CMK (cell line): Measurements from ENCODE around the gene CDH13.

Experiments
- DNase-seq: peaks from one replicate; pipeline ENCODE4 v3.0.0-alpha.2; 2010; ENCODE audit warnings: low read depth

Gene CDH13

GRCh38 chr16:83187405-83187804 lies 560.6 kb downstream of the CDH13 start:
- no peak for DNase-seq

DNA sequence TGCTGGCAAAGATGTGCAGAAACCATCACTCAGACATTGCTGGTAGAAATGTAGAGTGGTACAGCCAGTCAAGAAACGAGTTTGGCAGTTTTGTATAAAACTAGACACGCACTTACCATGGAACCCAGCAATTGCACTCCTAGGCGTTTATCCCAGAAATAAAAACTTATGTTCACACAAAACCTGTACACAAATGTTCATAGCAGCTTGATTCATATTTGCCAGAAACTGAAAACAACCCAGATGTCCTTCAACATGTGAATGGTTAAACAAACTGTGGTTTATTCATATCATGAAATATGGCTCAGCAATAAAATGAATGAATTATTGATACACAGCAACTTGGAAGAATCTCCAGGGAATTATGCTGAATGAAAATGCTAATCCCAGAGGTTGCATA lies 570.0 kb downstream of the CDH13 start:
- DNase-seq = no peak

DNA sequence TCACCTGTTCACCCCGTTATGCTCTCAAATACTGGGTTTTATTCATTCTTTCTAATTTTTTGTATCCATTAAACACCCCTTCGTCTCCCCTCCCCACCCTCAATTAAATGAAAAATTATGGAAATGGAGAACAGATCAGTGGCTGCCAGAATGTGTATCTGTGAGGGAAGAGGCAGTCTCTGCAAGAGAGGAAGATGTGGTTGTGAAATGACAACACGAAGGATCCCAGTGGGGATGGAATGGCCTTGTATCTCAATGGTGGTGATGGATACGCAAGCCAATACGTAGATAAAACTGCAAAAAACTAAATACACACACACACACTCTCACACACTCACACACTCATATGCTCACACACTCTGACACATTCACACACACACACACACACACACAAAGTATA lies 570.7 kb downstream of the CDH13 start:
- DNase-seq = no peak

DNA sequence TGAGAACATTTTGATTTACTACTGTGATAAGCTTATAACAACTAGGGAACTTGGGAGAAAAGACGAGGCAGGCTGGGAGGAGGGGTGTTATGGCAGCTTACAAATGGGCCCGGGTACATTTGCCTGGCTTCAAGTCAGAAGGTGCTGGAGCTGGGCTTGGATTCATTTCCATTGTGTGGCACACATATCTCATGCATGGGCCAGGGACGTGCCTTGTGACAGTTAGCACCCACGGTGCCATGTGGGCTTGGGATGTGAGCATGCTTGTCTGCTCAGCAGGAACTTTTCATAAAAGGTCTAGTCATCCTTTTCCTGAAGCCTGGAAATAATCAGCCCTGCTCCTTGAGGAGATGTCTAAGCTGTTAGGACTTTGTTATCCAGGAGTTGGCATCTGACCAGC lies 572.2 kb downstream of the CDH13 start:
- DNase-seq = no peak

DNA sequence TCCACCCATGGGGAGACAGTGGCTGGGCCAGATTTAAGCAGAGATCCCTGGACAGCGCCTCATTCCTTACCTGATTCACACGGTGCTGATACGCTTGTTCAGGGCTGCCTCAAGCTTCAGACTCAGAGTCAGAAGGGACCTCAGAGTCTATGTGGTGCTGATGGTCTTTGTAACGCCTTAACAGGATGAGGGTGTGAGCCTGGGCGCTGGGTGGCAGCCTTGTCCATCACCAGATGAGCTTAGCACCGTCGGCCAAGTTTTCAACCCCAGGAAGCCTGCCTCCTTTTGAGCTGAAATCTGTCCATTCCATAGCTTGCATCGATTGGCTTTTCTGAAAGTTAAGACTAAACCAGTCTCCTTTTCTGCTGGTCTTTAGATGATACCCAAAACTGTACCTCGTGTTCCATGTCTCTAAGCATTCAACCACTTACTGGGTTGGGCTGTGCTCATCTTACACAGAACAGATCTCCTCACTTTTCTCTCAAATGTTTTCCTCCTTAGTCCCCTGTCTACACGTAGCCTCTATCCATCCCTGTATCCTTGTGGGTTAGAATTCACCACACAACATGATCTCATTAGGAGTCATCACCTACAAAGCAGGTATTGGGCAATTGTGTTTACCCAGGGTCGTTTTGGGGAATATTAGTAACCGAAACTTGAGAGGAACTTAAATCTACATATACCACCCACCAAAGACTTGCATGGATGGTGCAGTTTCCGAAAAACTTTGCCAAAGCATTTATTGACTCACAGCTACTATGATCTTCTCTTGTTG lies 573.4 kb downstream of the CDH13 start:
- DNase-seq = no peak

GRCh38 chr16:83201748-83202147 lies 575.0 kb downstream of the CDH13 start:
- no peak for DNase-seq

DNA sequence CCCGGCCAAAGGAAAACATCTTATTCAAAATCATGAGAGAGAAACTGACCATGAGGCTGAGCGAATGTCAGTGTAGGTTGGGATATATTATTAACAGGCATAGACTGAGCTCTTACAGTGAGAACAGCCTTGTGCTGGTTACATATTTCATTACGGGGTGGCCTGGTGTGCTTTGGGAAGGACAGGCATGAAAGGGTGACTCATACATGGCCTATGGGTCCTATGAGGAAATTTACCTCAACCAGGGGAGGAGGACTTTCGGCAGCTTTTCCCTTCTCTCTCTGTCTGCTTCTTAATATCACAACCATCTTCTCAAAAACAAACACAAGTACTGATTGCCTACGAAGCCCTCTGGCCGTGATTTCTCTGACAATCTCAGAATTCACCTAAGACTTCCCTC lies 579.1 kb downstream of the CDH13 start:
- DNase-seq = no peak

DNA sequence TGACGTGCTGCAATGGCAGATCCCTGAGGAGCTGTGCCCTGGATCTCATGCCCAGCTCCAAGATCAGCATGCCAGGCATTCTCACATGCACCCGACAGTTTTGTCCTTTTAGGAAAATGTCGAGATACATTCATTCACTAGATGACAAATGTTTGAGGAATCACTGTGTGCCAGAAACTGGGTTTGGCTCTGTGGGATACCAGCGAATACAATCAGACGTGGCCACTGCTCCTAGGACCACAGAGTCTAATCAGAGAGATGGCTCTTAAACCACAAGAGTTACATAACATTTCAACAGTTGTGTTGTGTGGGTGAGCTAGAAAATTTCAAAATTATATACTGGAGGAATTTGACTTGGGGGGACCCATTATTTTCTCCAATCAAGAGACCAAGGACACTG lies 579.7 kb downstream of the CDH13 start:
- no peak for DNase-seq

DNA sequence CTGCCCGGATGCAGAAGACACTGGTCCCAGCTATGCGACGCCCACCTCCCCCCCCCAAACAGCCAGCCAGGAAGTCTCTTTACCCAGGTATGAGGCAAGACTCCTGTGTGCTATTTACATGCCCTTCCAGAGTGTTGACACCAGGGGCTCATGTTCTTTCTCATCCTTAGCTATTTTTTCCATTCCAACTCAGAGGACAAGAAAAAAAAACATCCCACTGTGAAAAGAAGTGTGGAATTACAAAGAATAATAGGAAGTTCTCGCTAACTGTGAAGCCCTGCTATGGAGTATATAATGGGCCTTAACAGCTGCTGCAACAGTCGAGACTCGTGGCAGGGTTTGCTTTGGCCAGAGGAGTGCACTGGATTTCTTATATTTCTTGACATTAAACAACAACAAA lies 584.9 kb downstream of the CDH13 start:
- no peak for DNase-seq

DNA sequence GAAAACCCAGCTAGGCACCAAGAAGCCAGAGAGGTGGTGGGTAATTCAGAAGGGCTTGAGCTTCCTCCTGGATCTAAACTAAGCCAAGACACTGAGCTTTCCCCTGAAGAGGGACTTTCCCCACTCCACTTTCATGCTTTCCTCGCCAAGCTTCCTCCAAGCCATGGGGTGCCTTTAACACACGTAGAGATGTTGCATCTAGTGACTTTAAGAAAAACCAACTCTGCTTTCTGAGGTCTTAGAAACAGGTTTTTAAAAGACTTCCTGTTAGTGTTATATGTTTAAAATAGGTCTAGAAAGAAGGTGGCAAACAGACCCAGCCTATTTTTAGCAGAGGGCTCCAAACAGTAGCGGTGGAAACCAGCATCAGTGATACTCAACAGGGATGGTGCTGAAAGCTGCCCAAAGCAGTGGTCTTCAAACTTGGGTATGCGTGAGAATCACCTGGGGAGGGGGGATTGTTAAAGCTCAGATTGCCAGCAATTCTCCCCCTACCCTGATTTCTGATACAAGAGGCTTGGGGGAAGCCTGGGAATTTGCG lies 585.6 kb downstream of the CDH13 start:
- DNase-seq = no peak

DNA sequence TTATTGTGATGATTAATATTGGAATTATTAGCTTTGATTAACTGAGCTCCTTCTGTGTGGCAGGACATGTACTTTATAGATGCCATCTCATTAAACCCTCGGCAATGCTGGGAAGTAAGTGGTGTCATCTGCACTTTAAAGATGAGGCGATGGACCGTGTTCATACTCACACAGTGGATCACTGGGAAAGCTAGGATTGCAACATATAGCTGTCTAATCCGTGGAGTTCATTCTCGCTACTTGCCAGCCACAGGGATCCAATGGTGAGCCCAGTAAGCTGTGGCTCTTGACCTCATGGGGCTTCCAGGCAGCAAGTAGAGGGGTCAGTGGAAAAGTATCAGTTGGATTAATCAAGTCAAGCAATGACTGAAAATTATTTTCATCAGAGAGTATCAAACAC lies 587.9 kb downstream of the CDH13 start:
- DNase-seq = no peak

DNA sequence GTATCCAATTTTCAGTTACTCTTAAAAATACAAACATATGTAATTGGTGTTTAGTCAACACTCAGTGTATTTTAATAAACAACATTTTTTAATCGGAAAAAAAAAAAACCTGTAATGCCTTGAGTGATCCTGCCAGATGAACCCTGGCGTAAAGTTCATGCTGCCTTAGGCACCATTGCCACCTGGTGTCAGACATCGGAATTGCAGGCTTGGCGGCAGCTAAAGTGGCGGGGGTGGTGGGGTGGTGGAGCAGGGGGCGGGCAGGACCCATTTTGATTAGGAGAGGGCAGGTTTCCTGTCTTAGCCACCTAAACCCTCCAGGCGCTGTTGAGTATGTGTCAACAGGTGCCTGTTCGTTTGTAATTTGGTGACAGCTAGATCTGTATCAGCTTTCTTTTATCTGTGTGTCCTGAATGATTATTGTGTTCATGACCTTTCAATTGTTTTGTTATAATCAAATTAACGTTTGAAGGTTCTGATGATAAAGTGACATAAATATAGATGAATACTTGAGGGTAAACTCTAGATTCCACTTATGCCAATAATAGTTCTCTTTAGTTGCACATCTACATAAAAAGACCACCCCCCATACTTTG lies 588.7 kb downstream of the CDH13 start:
- DNase-seq = peak; percentile 25

- no peak for DNase-seq
Observed at GRCh38 chr16:83219285-83219684, 592.5 kb downstream of the CDH13 start.

DNA sequence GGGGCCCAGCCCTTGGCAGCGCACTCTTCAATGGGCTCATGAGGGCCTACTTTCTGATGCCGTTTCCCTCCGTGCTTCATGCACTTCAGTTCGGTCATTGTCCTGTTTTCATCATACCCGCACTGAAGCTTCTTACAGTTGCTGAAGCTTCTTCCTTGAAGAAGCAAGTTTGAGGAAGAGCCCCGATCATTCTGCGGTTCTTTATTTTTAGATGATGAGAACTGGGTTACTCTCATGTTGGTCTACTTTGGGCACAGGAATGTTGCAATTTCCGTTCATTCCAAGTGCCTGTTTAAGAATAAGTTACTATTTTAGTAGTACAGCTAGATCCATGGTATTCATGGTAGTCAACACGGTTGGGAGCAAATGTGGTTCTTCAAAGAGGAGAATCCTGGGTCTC lies 593.3 kb downstream of the CDH13 start:
- no peak for DNase-seq

- DNase-seq = no peak
Observed at GRCh38 chr16:83224642-83225041, 597.9 kb downstream of the CDH13 start.

GRCh38 chr16:83227336-83227735 lies 600.6 kb downstream of the CDH13 start:
- DNase-seq = no peak

DNA sequence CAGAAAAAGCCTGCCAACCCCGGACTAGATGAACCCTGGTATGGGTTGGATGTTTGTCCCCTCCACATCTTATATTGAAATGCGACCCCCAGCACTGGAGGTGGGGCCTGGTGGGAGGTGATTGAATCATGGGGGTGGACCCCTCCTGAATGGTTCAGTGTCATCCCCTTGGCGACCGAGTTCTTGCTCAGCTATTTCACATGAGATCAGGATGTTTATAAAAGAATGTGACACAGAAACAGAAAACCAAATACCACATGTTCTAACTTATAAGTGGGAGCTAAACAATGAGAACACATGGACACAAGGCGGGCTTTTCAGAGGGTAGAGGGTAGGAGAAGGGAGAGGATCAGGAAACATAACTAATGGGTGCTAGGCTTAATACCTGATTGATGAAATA lies 605.0 kb downstream of the CDH13 start:
- DNase-seq = no peak

DNA sequence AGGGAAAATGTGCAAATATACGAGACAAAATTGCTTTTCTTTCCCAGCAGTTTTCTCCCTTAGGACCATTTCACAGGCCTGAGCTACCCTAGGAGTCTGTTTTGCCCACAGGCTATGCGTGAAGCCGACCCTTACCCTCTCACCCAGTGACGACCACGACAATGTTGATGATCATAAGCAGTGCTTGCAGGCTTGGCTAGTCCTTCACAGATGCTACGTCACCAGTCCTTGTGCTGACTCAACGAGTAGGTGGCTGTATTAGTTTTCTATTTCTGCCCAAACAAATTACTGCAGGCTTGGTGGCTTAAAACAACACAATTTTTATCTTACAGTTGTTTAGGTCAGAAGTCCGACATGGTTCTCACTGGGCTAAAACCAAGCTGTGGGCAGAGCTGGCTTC lies 606.4 kb downstream of the CDH13 start:
- DNase-seq = no peak

- DNase-seq = no peak
Observed at GRCh38 chr16:83238949-83239691, 612.4 kb downstream of the CDH13 start.

- no peak for DNase-seq
Observed at GRCh38 chr16:83244057-83244456, 617.3 kb downstream of the CDH13 start.

- DNase-seq = no peak
Observed at GRCh38 chr16:83245061-83245460, 618.3 kb downstream of the CDH13 start.

DNA sequence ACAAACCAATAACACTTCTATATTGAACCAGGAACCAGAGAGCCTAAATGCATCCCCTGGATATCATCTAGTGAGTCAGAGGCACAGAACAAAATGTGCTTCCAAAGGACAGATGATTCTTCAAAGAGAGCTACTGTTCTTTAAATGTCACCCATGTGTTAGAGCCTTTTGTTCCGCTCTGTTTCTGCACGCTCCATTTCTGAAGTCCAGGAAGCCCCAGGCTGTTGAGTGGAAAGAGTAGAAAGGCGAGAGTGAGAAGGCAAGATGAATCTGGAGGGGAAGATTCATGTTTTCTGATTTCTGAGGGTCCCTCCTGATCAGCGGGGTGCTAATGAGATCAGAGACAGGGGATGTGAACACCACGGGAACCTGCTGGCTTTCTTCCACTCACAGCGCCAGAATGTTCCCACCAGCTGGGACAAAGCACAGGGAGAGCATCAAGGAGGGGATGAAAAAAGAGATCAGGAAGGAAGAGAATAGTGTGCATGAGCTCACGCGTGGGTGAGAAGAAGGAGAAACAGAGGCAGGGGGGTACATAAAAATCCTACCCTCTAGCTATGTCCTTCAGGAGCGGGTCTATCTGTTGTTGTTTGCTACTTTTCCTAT lies 621.1 kb downstream of the CDH13 start:
- DNase-seq = no peak
